Measurements from ENCODE around the gene SLC25A22.

SLC25A22 gene

GRCh38 chr11:821512-822371 is 23.7 kb upstream of the SLC25A22 start:
- DNase-seq, result no peak

- DNase-seq, result no peak
Observed at GRCh38 chr11:820655-821511, 22.8 kb upstream of the SLC25A22 start.

GRCh38 chr11:819943-820649 is 22.0 kb upstream of the SLC25A22 start:
- DNase-seq, result peak; percentile 74

GRCh38 chr11:819129-819931 is 21.2 kb upstream of the SLC25A22 start:
- peak; percentile 88 for DNase-seq

- DNase-seq, result no peak
Observed at GRCh38 chr11:818396-819128, 20.5 kb upstream of the SLC25A22 start, which contains the start of gene PNPLA2. Gene PNPLA2 (plus strand): TSS chr11:818914. CDS start chr11:819719, 805 bp downstream.

- DNase-seq, result no peak
Observed at GRCh38 chr11:816433-816779, 18.3 kb upstream of the SLC25A22 start.

GRCh38 chr11:815675-816432 is 17.8 kb upstream of the SLC25A22 start:
- DNase-seq, result no peak

- no peak for DNase-seq
Observed at GRCh38 chr11:813456-814096, 15.5 kb upstream of the SLC25A22 start.

- DNase-seq, result no peak
Observed at GRCh38 chr11:813072-813455, 15.0 kb upstream of the SLC25A22 start.

GRCh38 chr11:812390-812789 is 14.3 kb upstream of the SLC25A22 start:
- DNase-seq, result no peak

GRCh38 chr11:811446-812245 is 13.6 kb upstream of the SLC25A22 start:
- DNase-seq, result no peak

- no peak for DNase-seq
Observed at GRCh38 chr11:810040-810567, 12.0 kb upstream of the SLC25A22 start.

GRCh38 chr11:809287-810039 is 11.4 kb upstream of the SLC25A22 start, which contains the start of gene RPLP2:
Gene RPLP2 (plus strand): TSS chr11:809967. CDS start chr11:810235, 268 bp downstream.
- peak; percentile 94 for DNase-seq

GRCh38 chr11:808427-809286 is 10.6 kb upstream of the SLC25A22 start:
- DNase-seq, result no peak

- DNase-seq, result no peak
Observed at GRCh38 chr11:804599-804964, 6.5 kb upstream of the SLC25A22 start.

- peak; percentile 27 for DNase-seq
Observed at GRCh38 chr11:803770-804598, 5.9 kb upstream of the SLC25A22 start.

GRCh38 chr11:803467-803742 is 5.3 kb upstream of the SLC25A22 start:
- no peak for DNase-seq

Measured in NCI-H1436 (cell line).